HCT116 (cell line): Measurements from ENCODE around the gene SYMPK. TPM values are rescaled to one million over a fixed set of nuclear protein-coding genes. Genes with fewer than 3 reads are reported as not detected.

Experiments used
- ATAC-seq: fragments of 200-7000 bp; cut with Tn5 transposase; 2 replicates; pipeline ENCODE4 v1.9.1; 2020; ENCODE audit warnings: mild to moderate bottlenecking, moderate library complexity
- BruUV-seq: library from RNA; stranded (reverse); fragments of 400-500 nt; replicated peaks from 2 replicates; lab custom pipeline; 2021; lab: Mats Ljungman, UMichigan
- CTCF ChIA-PET: fragments of 300-600 bp; sonication (Branson Sonifier 250); formaldehyde crosslinking; loops from one replicate; lab custom pipeline; 2021; ENCODE audit warnings: antibody characterized with exemption; lab: Charles Lee
- POLR2A ChIA-PET: fragments of 300-600, 350-600 bp; sonication (Branson Sonifier 250); formaldehyde crosslinking; loops from one replicate; lab custom pipeline; 2021; ENCODE audit warnings: antibody characterized with exemption; lab: Charles Lee
- RAD21 ChIA-PET, 2 experiments: fragments of 300-600 bp; sonication (Branson Sonifier 250); formaldehyde crosslinking; loops; one replicate each; lab custom pipeline; 2023; ENCODE audit warnings: low total read pairs in 2 of 2; ENCODE audit not compliant: uncharacterized antibody in 2 of 2, unreplicated experiment in 2 of 2, low non-redundant PET in 1 of 2; lab: Charles Lee
- DNase-seq: peaks from one replicate; pipeline ENCODE4 v3.0.0-alpha.2; 2010; ENCODE audit warnings: low read depth, low spot score
- H2AFZ ChIP-seq: fragments of 200-600 bp; shearing (Covaris generic), sonication (generic); 2 replicates; pipeline ENCODE4 v1.6.1; 2017; ENCODE audit warnings: low read depth, mixed run types, mixed read lengths, antibody characterized with exemption, low read length; ENCODE audit not compliant: poor library complexity, severe bottlenecking
- H3K27ac ChIP-seq: 2 replicates; pipeline ENCODE4 v1.5.1; 2012; ENCODE audit warnings: low read depth, low read length
- H3K27me3 ChIP-seq: fragments of 200-600 bp; sonication (generic); 2 replicates; pipeline ENCODE4 v1.6.1; 2016; ENCODE audit warnings: mixed run types, low read length, mixed read lengths; ENCODE audit not compliant: insufficient read depth
- H3K36me3 ChIP-seq, 2 experiments: fragments of 200-500 bp in 1 of 2; fragments of 200-600 bp in 1 of 2; sonication (Bioruptor generic) in 1 of 2; sonication (generic) in 1 of 2; 2 replicates each; pipeline versions ENCODE4 v1.5.1 to v1.6.1; 2014 to 2016; ENCODE audit warnings: low read length in 2 of 2, inconsistent platforms in 1 of 2, mixed read lengths in 1 of 2, mixed run types in 1 of 2; ENCODE audit not compliant: insufficient read depth in 2 of 2, control insufficient read depth in 1 of 2
- H3K4me1 ChIP-seq, 2 experiments: fragments of 200-600 bp in 1 of 2; sonication (generic) in 1 of 2; 2 replicates each; pipeline versions ENCODE4 v1.5.1 to v1.6.1; 2012 to 2017; ENCODE audit warnings: low read length in 2 of 2, inconsistent platforms in 1 of 2, mild to moderate bottlenecking in 1 of 2, mixed read lengths in 1 of 2, mixed run types in 1 of 2, moderate library complexity in 1 of 2; ENCODE audit not compliant: insufficient read depth in 2 of 2, control insufficient read depth in 1 of 2
- H3K4me2 ChIP-seq: fragments of 200-600 bp; sonication (generic); 2 replicates; pipeline ENCODE4 v1.6.1; 2017; ENCODE audit warnings: mixed run types, low read length, mixed read lengths
- H3K4me3 ChIP-seq, 2 experiments: fragments of 200-600 bp in 1 of 2; sonication (generic) in 1 of 2; replicated peaks in 1 of 2; 2 replicates each; pipeline ENCODE4 v1.5.1; 2011 to 2016; ENCODE audit warnings: low read length in 2 of 2, control low read depth in 1 of 2, low read depth in 1 of 2, mild to moderate bottlenecking in 1 of 2, mixed read lengths in 1 of 2, mixed run types in 1 of 2
- H3K79me2 ChIP-seq: fragments of 200-600 bp; sonication (generic); 2 replicates; pipeline ENCODE4 v1.6.1; 2017; ENCODE audit warnings: mild to moderate bottlenecking, mixed run types, low read length, moderate library complexity, mixed read lengths; ENCODE audit not compliant: insufficient read depth
- H3K9ac ChIP-seq: fragments of 200-600 bp; sonication (generic); 2 replicates; pipeline ENCODE4 v1.6.1; 2016; ENCODE audit warnings: low read length, mixed read lengths
- H3K9me2 ChIP-seq: fragments of 200-600 bp; sonication (generic), shearing (Covaris generic); 2 replicates; pipeline ENCODE4 v1.6.1; 2017; ENCODE audit warnings: mixed run types, mild to moderate bottlenecking, moderate library complexity; ENCODE audit not compliant: insufficient read depth
- H3K9me3 ChIP-seq, 2 experiments: fragments of 200-500 bp in 1 of 2; fragments of 200-600 bp in 1 of 2; sonication (Bioruptor generic) in 1 of 2; sonication (generic) in 1 of 2; 2 replicates each; pipeline ENCODE4 v1.6.1; 2014 to 2017; ENCODE audit warnings: low read length in 2 of 2, mixed read lengths in 2 of 2, inconsistent platforms in 1 of 2, low read depth in 1 of 2, mild to moderate bottlenecking in 1 of 2, mixed run types in 1 of 2, moderate library complexity in 1 of 2; ENCODE audit not compliant: control insufficient read depth in 1 of 2, insufficient read depth in 1 of 2
- H4K20me1 ChIP-seq: fragments of 200-600 bp; sonication (generic), shearing (Covaris generic); 2 replicates; pipeline ENCODE4 v1.6.1; 2017; ENCODE audit warnings: mixed run types, mild to moderate bottlenecking, moderate library complexity; ENCODE audit not compliant: insufficient read depth
- CBX3 ChIP-seq: IDR thresholded peaks from 2 replicates; pipeline ENCODE4 v1.6.1; 2012; ENCODE audit warnings: low read depth
- CEBPB ChIP-seq: IDR thresholded peaks from 2 replicates; pipeline ENCODE4 v1.6.1; 2012; ENCODE audit warnings: low read depth
- EGR1 ChIP-seq: IDR thresholded peaks from 2 replicates; pipeline ENCODE4 v1.6.1; 2012; ENCODE audit warnings: low read depth
- ELF1 ChIP-seq: IDR thresholded peaks from 2 replicates; pipeline ENCODE4 v1.6.1; 2012; ENCODE audit warnings: low read depth, borderline replicate concordance
- EZH2 ChIP-seq: fragments of 200-600 bp; sonication (generic); IDR thresholded peaks from 2 replicates; pipeline ENCODE4 v1.6.1; 2017; ENCODE audit warnings: antibody characterized with exemption, mixed run types
- EZH2phosphoT487 ChIP-seq: fragments of 200-600 bp; IDR thresholded peaks from 2 replicates; pipeline ENCODE4 v1.6.1; 2018; ENCODE audit warnings: antibody characterized with exemption, borderline replicate concordance
- JUND ChIP-seq: IDR thresholded peaks from 2 replicates; pipeline ENCODE4 v1.6.1; 2012
- RAD21 ChIP-seq: IDR thresholded peaks from 2 replicates; pipeline ENCODE4 v1.6.1; 2012; ENCODE audit warnings: low read depth, mild to moderate bottlenecking
- SIN3A ChIP-seq: IDR thresholded peaks from 2 replicates; pipeline ENCODE4 v1.6.1; 2012; ENCODE audit warnings: low read depth
- SP1 ChIP-seq: IDR thresholded peaks from 2 replicates; pipeline ENCODE4 v1.6.1; 2012; ENCODE audit warnings: low read depth
- SRF ChIP-seq: IDR thresholded peaks from 2 replicates; pipeline ENCODE4 v1.6.1; 2012; ENCODE audit warnings: low read depth
- TCF7L2 ChIP-seq: IDR thresholded peaks from 2 replicates; pipeline ENCODE4 v1.7.0; 2011; ENCODE audit warnings: borderline replicate concordance, inconsistent platforms; ENCODE audit not compliant: insufficient read depth, insufficient read length; ENCODE audit errors: extremely low read depth
- ZFX ChIP-seq: fragments of 450-650 bp; IDR thresholded peaks from 2 replicates; pipeline ENCODE4 v1.6.1; 2017
- intact Hi-C: fragments of 100-400 bp; cut with micrococcal nuclease; formaldehyde crosslinking; loops from 2 replicates; pipeline ENCODE4 v1.10.0; 2022
- total RNA-seq: library from RNA; stranded (reverse); gene quantifications from one replicate; pipeline ENCODE4 v1.2.1, GENCODE V29; 2021; ENCODE audit not compliant: unreplicated experiment
- TF ChIP-seq, protein P1 (sequence below): IDR thresholded peaks from 2 replicates; pipeline ENCODE4 v1.6.1; 2012
- TF ChIP-seq, protein P2 (sequence below): IDR thresholded peaks from 2 replicates; pipeline ENCODE4 v1.6.1; 2012

SYMPK gene
- total RNA-seq, 1 experiment from 2014 or later = 117 TPM

DNA sequence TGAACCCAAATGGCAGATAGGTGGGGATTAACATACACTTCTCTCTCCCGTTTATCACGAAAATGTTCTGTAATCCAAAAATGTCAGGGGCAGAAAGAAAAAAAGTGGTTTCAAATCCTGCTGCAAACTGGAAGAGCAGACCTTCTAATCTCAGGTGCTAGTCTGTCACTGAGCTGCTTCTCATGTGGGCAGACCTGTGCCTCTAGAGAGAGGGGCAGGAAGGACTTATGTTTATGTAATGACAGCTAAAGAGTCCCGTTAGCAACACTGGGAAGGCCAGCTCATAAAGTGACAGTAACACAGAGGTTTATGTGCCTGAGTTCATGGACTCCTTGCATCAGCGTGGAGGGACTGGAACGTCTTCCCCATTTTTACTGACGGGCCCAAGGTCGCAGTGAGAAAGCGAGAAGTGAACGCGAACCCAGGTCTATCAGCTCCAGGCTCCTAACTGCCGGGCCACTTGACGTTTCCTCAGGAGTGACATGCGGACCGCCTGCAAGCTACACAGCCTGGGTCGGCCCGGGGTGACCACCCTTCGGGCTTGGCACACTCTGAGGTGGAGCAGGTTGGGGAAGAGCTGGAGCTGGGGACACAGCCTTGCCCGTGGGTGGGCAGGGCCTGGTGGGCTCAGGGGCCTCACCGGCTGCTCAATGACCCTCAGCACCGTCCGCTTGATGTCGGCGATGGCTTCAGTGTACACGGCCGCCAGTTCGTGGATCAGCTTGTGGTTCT lies 38.2 kb downstream of the SYMPK start:
- no peaks in the 10 kb centered on the region for H4K20me1 ChIP-seq
- POLR2A ChIA-PET = no interaction called here
- TF ChIP-seq, protein P1, sequence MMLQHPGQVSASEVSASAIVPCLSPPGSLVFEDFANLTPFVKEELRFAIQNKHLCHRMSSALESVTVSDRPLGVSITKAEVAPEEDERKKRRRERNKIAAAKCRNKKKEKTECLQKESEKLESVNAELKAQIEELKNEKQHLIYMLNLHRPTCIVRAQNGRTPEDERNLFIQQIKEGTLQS = no peak
- TF ChIP-seq CEBPB (no peak), RAD21 (no peak), JUND (no peak), EZH2phosphoT487 (no peak), SRF (no peak), ELF1 (no peak), ZFX (no peak), SP1 (no peak), TCF7L2 (no peak), EZH2 (no peak), CBX3 (no peak), EGR1 (no peak), SIN3A (no peak)
- TF ChIP-seq, protein P2, sequence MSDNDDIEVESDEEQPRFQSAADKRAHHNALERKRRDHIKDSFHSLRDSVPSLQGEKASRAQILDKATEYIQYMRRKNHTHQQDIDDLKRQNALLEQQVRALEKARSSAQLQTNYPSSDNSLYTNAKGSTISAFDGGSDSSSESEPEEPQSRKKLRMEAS = no peak
- TF ChIP-seq, all 23 proteins: peak for 0
- intact Hi-C loops = no loop called here
- Histone ChIP-seq H2AFZ (no peak overlapping the region), H3K9me3 (no peaks in the 10 kb centered on the region), H3K27me3 (no peaks in the 10 kb centered on the region), H3K79me2 (no peaks in the 10 kb centered on the region), H3K9me2 (no peaks in the 10 kb centered on the region), H3K4me1 (no peaks in the 10 kb centered on the region), H3K4me2 (no peak overlapping the region), H3K27ac (no peak overlapping the region), H3K9ac (no peak overlapping the region), H3K4me3 (no peak overlapping the region), H3K36me3 (peaks cover 32 to 53% of the 10 kb centered on the region in 2 experiments; a peak in 3 of 4 replicates)
- RAD21 ChIA-PET = interaction anchor here in 1 of 2 experiments (0.6 kb wide), 1 partner anchor 1029 kb away, joined by 3 read pairs; no protein-coding TSS in a partner anchor
- DNase-seq (no peak), ATAC-seq (no peak)
- no TSS peak for BruUV-seq
- CTCF ChIA-PET = interaction anchor here (0.5 to 1.0 kb wide), 2 partner anchors 8 to 30 kb away, joined by 3 read pairs; no protein-coding TSS in a partner anchor
